ENCODE measurements around the gene SMAD1.

DNA sequence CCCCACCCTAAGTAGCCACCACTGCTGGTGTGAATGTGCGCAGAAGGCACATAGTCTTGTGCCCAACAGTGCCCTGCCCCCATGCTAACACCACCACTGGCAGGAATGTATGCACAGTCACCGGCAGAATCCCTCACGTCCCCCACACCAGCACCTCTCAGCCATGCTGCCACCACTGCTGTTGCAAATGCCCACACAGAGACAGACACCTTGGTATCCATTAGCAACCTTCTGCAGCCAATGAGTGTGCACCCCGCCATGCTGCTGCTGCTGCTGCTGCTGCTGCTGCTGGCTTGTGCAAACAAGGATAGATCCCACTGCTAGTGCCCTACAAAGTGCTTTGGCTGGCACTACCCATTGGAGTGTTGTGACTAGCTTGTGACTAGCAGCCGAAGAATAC lies 85.1 kb downstream of the SMAD1 start:
- TF ChIP-seq POLR2AphosphoS5 (IDR thresholded peaks at IDR 0.05; ENCODE audit: borderline replicate concordance, low read depth, low read length) (no peak), EZH2 (IDR thresholded peaks at IDR 0.05) (no peak), FOXP2 (optimal IDR thresholded peaks at IDR 0.05; ENCODE audit: control extremely low read depth, extremely low read length, insufficient read depth) (no peak)
